Measurements from ENCODE around the gene CARD11.
A peak's percentile ranks its signal among the peaks of the same experiment; 100 is the strongest.

The CARD11 gene

GRCh38 chr7:2993868-2994267, 49.8 kb downstream of the CARD11 start:
- H3K9me3 ChIP-seq: peaks cover 63% of the 10 kb centered on the region
- no peaks in the 10 kb centered on the region for H4K20me1 ChIP-seq
- no peak overlapping the region for H3K4me3 ChIP-seq
- H3K4me2 ChIP-seq: no peak overlapping the region
- peaks cover 49% of the 10 kb centered on the region for H3K36me3 ChIP-seq
- no peak for TF ChIP-seq Cebpa-rat (IDR thresholded peaks at IDR 0.05)
- H3K27ac ChIP-seq: no peak overlapping the region
- no peaks in the 10 kb centered on the region for H3K4me1 ChIP-seq
- no peak overlapping the region for H3K9ac ChIP-seq
- H3K27me3 ChIP-seq: no peaks in the 10 kb centered on the region

DNA sequence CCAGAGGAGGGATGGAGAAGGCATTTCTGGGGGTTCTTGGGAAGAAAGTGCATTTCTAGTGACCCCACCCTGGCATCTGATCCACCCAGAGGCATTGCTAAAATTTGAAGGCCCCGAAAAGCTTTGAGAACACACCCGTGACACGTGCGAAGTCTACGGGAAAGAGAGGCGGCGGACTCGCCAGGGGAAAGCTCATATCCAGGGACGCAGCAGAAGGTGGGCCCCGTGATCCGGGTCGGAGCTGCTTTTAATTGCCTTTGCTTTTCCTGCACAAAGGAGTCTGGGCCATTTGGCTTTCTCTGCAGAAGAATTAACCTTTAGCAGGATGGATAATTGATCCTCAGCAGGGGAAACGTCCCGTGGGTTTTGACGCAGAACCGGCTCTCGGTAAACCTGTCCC, 50.3 kb downstream of the CARD11 start:
- Histone ChIP-seq H4K20me1 (no peaks in the 10 kb centered on the region), H3K9ac (no peak overlapping the region), H3K27ac (no peak overlapping the region), H3K4me3 (no peak overlapping the region), H3K36me3 (peaks cover 49% of the 10 kb centered on the region), H3K9me3 (peaks cover 68% of the 10 kb centered on the region), H3K27me3 (no peaks in the 10 kb centered on the region), H3K4me2 (no peak overlapping the region), H3K4me1 (no peaks in the 10 kb centered on the region)
- TF ChIP-seq Cebpa-rat (IDR thresholded peaks at IDR 0.05): no peak

GRCh38 chr7:2990949-2991470, 52.7 kb downstream of the CARD11 start:
- Histone ChIP-seq H3K9ac (no peak overlapping the region), H3K27me3 (no peaks in the 10 kb centered on the region), H3K4me3 (no peak overlapping the region), H3K36me3 (peaks cover 48% of the 10 kb centered on the region), H3K4me1 (no peaks in the 10 kb centered on the region), H3K9me3 (peaks cover 67% of the 10 kb centered on the region), H4K20me1 (no peaks in the 10 kb centered on the region), H3K4me2 (no peak overlapping the region), H3K27ac (no peak overlapping the region)
- TF ChIP-seq Cebpa-rat (IDR thresholded peaks at IDR 0.05): no peak

DNA sequence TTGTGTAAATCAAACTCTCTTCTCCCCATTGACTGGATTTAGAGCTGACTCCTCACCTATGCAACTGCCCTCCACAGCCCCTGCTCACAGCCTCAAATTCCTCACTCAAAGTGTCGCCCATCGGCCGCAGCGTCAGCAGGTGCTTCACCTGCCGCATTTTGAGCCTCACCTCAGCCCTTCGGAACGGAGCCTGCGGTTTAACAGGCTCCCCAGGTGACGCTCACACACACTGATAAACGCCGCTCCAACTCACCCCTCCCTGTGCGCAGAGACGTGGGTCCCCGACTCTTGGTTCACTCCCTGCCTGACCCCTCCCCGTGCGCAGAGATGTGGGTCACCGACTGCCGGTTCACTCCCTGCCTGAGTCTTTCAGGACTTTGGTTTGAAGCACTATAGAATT, 57.1 kb downstream of the CARD11 start:
- no peak overlapping the region for H3K4me3 ChIP-seq
- H3K27ac ChIP-seq: no peak overlapping the region
- H3K9me3 ChIP-seq: peaks cover 36% of the 10 kb centered on the region
- TF ChIP-seq Cebpa-rat (IDR thresholded peaks at IDR 0.05): no peak
- H4K20me1 ChIP-seq: no peaks in the 10 kb centered on the region
- H3K4me1 ChIP-seq: peaks cover 17% of the 10 kb centered on the region
- no peak overlapping the region for H3K4me2 ChIP-seq
- H3K27me3 ChIP-seq: 0 out of 2 replicates have a peak, but pooled peaks cover 1% of the 10 kb centered on the region
- H3K36me3 ChIP-seq: peaks cover 16% of the 10 kb centered on the region
- H3K9ac ChIP-seq: no peak overlapping the region

GRCh38 chr7:2985866-2986265, 57.8 kb downstream of the CARD11 start:
- peaks cover 34% of the 10 kb centered on the region for H3K9me3 ChIP-seq
- peaks cover 15% of the 10 kb centered on the region for H3K36me3 ChIP-seq
- H4K20me1 ChIP-seq: no peaks in the 10 kb centered on the region
- H3K4me3 ChIP-seq: no peak overlapping the region
- TF ChIP-seq Cebpa-rat (IDR thresholded peaks at IDR 0.05): no peak
- peaks cover 8% of the 10 kb centered on the region; the same call in 1 of the 2 replicates for H3K27me3 ChIP-seq
- H3K27ac ChIP-seq: no peak overlapping the region
- peaks cover 24% of the 10 kb centered on the region for H3K4me1 ChIP-seq
- no peak overlapping the region for H3K9ac ChIP-seq
- H3K4me2 ChIP-seq: no peak overlapping the region

DNA sequence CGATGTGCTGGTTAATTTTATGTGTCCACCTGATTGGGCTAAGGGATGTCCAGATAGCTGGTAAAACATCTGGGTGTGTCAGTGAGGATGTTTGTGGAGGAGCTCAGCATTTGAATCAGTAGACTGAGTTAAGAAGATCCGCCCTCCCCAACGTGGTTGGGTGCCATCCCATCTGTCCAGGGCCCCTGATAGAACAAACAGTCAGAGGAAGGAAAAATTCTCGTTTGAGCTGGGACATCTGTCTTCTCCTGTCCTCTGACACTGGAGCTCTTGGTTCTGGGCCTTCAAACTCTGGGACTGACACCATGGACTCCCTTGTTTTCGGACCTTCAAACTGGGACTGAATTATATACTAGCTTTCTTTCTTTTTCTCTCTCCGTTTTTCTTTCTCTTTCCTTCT, 59.6 kb downstream of the CARD11 start:
- peaks cover 20% of the 10 kb centered on the region for H3K9me3 ChIP-seq
- H3K4me1 ChIP-seq: peaks cover 42% of the 10 kb centered on the region
- TF ChIP-seq Cebpa-rat (IDR thresholded peaks at IDR 0.05): no peak
- H3K27ac ChIP-seq: no peak overlapping the region
- H3K9ac ChIP-seq: no peak overlapping the region
- no peak overlapping the region for H3K4me3 ChIP-seq
- peaks cover 15% of the 10 kb centered on the region for H3K36me3 ChIP-seq
- no peaks in the 10 kb centered on the region for H4K20me1 ChIP-seq
- H3K4me2 ChIP-seq: peak overlapping the region; percentile 8; the same call in 1 of the 2 replicates
- H3K27me3 ChIP-seq: peaks cover 25% of the 10 kb centered on the region; the same call in 1 of the 2 replicates

- Histone ChIP-seq H3K36me3 (peaks cover 15% of the 10 kb centered on the region), H3K4me3 (no peak overlapping the region), H3K27me3 (peaks cover 29% of the 10 kb centered on the region; the same call in 1 of the 2 replicates), H3K4me2 (peak overlapping the region; percentile 8; the same call in 1 of the 2 replicates), H3K27ac (no peak overlapping the region), H4K20me1 (no peaks in the 10 kb centered on the region), H3K9me3 (peaks cover 16% of the 10 kb centered on the region), H3K4me1 (peaks cover 47% of the 10 kb centered on the region), H3K9ac (no peak overlapping the region)
- no peak for TF ChIP-seq Cebpa-rat (IDR thresholded peaks at IDR 0.05)
Measured at GRCh38 chr7:2983586-2983985, 60.1 kb downstream of the CARD11 start.

DNA sequence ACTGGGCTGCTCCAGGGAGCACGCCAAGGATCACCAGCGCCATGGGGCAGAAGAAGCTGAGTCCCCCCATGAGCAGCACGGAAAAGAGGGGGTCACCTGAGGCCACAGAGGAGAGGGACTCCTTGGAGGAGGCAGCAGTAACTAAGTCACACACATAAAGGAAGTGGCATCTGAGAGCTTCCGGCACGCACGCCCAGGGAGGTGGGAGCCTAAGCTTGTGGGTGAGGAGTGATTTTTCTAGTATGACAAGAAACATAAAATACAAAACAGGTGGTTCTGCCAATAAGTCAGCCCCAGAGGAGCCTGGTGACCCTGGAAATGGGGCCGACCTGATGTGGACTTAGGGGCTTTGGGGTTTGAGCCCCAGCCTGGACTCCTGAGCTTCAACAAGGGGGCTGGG, 60.8 kb downstream of the CARD11 start:
- Histone ChIP-seq H3K27ac (no peak overlapping the region), H3K36me3 (peaks cover 15% of the 10 kb centered on the region), H4K20me1 (no peaks in the 10 kb centered on the region), H3K4me3 (no peak overlapping the region), H3K9me3 (peaks cover 12% of the 10 kb centered on the region), H3K9ac (no peak overlapping the region), H3K27me3 (peaks cover 29% of the 10 kb centered on the region; the same call in 1 of the 2 replicates), H3K4me1 (peaks cover 54% of the 10 kb centered on the region), H3K4me2 (peak overlapping the region; percentile 47)
- no peak for TF ChIP-seq Cebpa-rat (IDR thresholded peaks at IDR 0.05)

DNA sequence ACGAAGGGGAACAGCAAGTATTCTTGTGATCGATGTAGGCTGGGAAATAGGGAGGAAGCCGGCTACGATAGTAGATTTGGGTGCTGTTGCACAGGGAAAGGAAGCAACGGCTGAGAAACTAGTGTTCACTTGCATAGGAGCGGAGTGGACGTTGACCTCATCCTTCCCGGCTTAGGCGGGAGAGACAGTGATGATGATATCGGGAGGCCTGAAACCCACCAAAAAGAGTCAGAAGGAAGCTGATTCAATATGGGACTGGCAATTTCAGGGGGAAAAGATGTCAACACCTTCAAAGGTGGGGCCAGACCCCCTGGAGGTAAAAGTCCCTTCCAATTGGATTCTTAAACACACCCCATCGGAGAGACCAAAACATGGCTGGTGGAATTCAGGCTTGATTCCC, 61.3 kb downstream of the CARD11 start:
- Histone ChIP-seq H4K20me1 (no peaks in the 10 kb centered on the region), H3K4me3 (no peak overlapping the region), H3K27me3 (peaks cover 29% of the 10 kb centered on the region; the same call in 1 of the 2 replicates), H3K4me1 (peaks cover 59% of the 10 kb centered on the region), H3K36me3 (peaks cover 15% of the 10 kb centered on the region), H3K4me2 (peak overlapping the region; percentile 47), H3K9me3 (peaks cover 12% of the 10 kb centered on the region), H3K9ac (no peak overlapping the region), H3K27ac (no peak overlapping the region)
- TF ChIP-seq Cebpa-rat (IDR thresholded peaks at IDR 0.05): no peak

- Histone ChIP-seq H3K4me2 (peak overlapping the region; percentile 90), H3K9ac (no peak overlapping the region), H3K27ac (no peak overlapping the region), H3K27me3 (peaks cover 29% of the 10 kb centered on the region; the same call in 1 of the 2 replicates), H3K4me3 (no peak overlapping the region), H4K20me1 (no peaks in the 10 kb centered on the region), H3K9me3 (peaks cover 12% of the 10 kb centered on the region), H3K36me3 (peaks cover 11% of the 10 kb centered on the region), H3K4me1 (peaks cover 60% of the 10 kb centered on the region)
- no peak for TF ChIP-seq Cebpa-rat (IDR thresholded peaks at IDR 0.05)
Measured at GRCh38 chr7:2981103-2981480, 62.6 kb downstream of the CARD11 start.
